HepG2 (cell line): ENCODE data around the gene BCL2L2. TPM values are rescaled to one million over a fixed set of nuclear protein-coding genes. Genes with fewer than 3 reads are reported as not detected.
A peak's percentile ranks its signal among the peaks of the same experiment; 100 is the strongest.

Source experiments
- ETV5 ChIP-seq: IDR thresholded peaks from 2 replicates; pipeline ENCODE4 v1.6.1; 2018; ENCODE audit warnings: missing biosample characterization, missing genetic modification reagents, inconsistent platforms, borderline replicate concordance
- ETV6 ChIP-seq: sonication (generic); formaldehyde crosslinking; conservative IDR thresholded peaks from 2 replicates; pipeline ENCODE4 v1.4.0; 2020; ENCODE audit warnings: missing genetic modification reagents
- FOXC1 ChIP-seq: sonication (generic); formaldehyde crosslinking; IDR thresholded peaks from 2 replicates; pipeline ENCODE4 v1.8.0; 2022; ENCODE audit warnings: mild to moderate bottlenecking, missing genetic modification reagents, borderline replicate concordance
- GLMP ChIP-seq: sonication (generic); formaldehyde crosslinking; IDR thresholded peaks from 2 replicates; pipeline ENCODE4 v1.9.0; 2021; ENCODE audit warnings: missing genetic modification reagents, mild to moderate bottlenecking, borderline replicate concordance
- IKZF1 ChIP-seq: fragments of 450-650 bp; IDR thresholded peaks from 2 replicates; pipeline ENCODE4 v1.7.1; 2016
- RARA ChIP-seq: IDR thresholded peaks from 2 replicates; pipeline ENCODE4 v1.6.1; 2016; ENCODE audit warnings: missing genetic modification reagents, missing compliant biosample characterization
- SCMH1 ChIP-seq: sonication (generic); formaldehyde crosslinking; IDR thresholded peaks from 2 replicates; pipeline ENCODE4 v1.9.0; 2021; ENCODE audit warnings: missing genetic modification reagents, mild to moderate bottlenecking, borderline replicate concordance
- YEATS4 ChIP-seq: sonication (generic); formaldehyde crosslinking; IDR thresholded peaks from 2 replicates; pipeline ENCODE4 v1.4.0; 2020; ENCODE audit warnings: missing genetic modification reagents, borderline replicate concordance
- ZFP36L2 ChIP-seq: sonication (generic); formaldehyde crosslinking; IDR thresholded peaks from 2 replicates; pipeline ENCODE4 v1.4.0; 2020; ENCODE audit warnings: missing genetic modification reagents
- ZFP62 ChIP-seq: sonication (generic); formaldehyde crosslinking; IDR thresholded peaks from 2 replicates; pipeline ENCODE4 v1.4.0; 2020; ENCODE audit warnings: missing genetic modification reagents
- ZMYM2 ChIP-seq: sonication (generic); formaldehyde crosslinking; IDR thresholded peaks from 2 replicates; pipeline ENCODE4 v1.8.0; 2022; ENCODE audit warnings: mild to moderate bottlenecking, missing genetic modification reagents
- ZNF546 ChIP-seq: sonication (generic); formaldehyde crosslinking; conservative IDR thresholded peaks from 2 replicates; pipeline ENCODE4 v1.8.1; 2023; ENCODE audit warnings: mild to moderate bottlenecking, missing genetic modification reagents
- ZNF557 ChIP-seq: sonication (generic); formaldehyde crosslinking; IDR thresholded peaks from 2 replicates; pipeline ENCODE4 v1.4.0; 2020; ENCODE audit warnings: missing genetic modification reagents
- polyA plus RNA-seq, 8 experiments: library from polyadenylated mRNA; depleted of rRNA in 3 of 8; stranded (reverse) in 7 of 8; unstranded in 1 of 8; fragments of >200 nt; fragmentation: Illumina TruSeq in 4 of 8; extraction: Trizol in 4 of 8; gene quantifications; 2 replicates each; pipeline versions ENCODE4 v1.2.1 to v1.2.3, GENCODE V29; 2011 to 2016; ENCODE audit warnings: low read depth in 4 of 8, missing spikeins in 1 of 8, mixed read lengths in 1 of 8; ENCODE audit not compliant: insufficient read depth in 1 of 8
- total RNA-seq, 5 experiments: library from RNA; depleted of rRNA; stranded (reverse); fragments of >200 nt; fragmentation: Illumina TruSeq; extraction: Trizol; gene quantifications; 2 replicates each; pipeline ENCODE4 v1.2.3, GENCODE V29; 2016; ENCODE audit warnings: low read depth in 1 of 5
- TF ChIP-seq, protein P1 (sequence below): sonication (generic); formaldehyde crosslinking; IDR thresholded peaks from 2 replicates; pipeline ENCODE4 v1.8.1; 2023; ENCODE audit warnings: mild to moderate bottlenecking, moderate library complexity, missing genetic modification reagents
- TF ChIP-seq, protein P2 (sequence below): sonication (generic); formaldehyde crosslinking; IDR thresholded peaks from 2 replicates; pipeline ENCODE4 v1.9.0; 2021; ENCODE audit warnings: mild to moderate bottlenecking, missing genetic modification reagents
- TF ChIP-seq, protein P3 (sequence below): sonication (generic); formaldehyde crosslinking; IDR thresholded peaks from 2 replicates; pipeline ENCODE4 v1.4.0; 2020; ENCODE audit warnings: missing genetic modification reagents, borderline replicate concordance

Gene BCL2L2
- total and polyA plus RNA-seq, 2 of the 13 experiments (the other 11 are each of a cell fraction or from before 2014, with no cell fraction given), result 28.1 to 49.8 TPM

GRCh38 chr14:23286020-23286901 is 20.4 kb upstream of the BCL2L2 start, which contains the start of gene HOMEZ (continued):
- TF ChIP-seq, protein P1, sequence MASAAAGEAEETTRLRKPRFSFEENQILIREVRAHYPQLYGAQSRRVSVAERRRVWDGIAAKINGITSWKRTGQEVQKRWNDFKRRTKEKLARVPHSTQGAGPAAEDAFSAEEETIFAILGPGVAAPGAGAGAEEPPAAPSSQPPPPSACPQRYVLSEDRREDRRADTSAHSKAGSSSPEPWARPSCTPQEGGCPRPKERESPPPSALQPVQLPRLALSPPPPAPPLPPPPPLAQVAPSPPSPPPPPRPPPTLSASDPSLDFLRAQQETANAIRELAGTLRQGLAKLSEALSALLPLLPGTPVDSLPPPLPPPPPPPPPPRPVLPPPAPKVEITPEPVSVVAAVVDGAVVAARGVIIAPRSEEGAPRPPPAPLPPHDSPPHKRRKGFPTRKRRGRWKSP (CRISPR knock-in tag), result peak; percentile 84
- peak; percentile 88 for TF ChIP-seq YEATS4 (CRISPR knock-in tag)
- peak; percentile 96 for TF ChIP-seq ZMYM2
- no peak for TF ChIP-seq ZFP62 (CRISPR knock-in tag)
- TF ChIP-seq ETV5, result peak; percentile 47
- peak; percentile 80; the same call in 1 of the 2 replicates for TF ChIP-seq ZNF557 (CRISPR knock-in tag)
- TF ChIP-seq, protein P2, sequence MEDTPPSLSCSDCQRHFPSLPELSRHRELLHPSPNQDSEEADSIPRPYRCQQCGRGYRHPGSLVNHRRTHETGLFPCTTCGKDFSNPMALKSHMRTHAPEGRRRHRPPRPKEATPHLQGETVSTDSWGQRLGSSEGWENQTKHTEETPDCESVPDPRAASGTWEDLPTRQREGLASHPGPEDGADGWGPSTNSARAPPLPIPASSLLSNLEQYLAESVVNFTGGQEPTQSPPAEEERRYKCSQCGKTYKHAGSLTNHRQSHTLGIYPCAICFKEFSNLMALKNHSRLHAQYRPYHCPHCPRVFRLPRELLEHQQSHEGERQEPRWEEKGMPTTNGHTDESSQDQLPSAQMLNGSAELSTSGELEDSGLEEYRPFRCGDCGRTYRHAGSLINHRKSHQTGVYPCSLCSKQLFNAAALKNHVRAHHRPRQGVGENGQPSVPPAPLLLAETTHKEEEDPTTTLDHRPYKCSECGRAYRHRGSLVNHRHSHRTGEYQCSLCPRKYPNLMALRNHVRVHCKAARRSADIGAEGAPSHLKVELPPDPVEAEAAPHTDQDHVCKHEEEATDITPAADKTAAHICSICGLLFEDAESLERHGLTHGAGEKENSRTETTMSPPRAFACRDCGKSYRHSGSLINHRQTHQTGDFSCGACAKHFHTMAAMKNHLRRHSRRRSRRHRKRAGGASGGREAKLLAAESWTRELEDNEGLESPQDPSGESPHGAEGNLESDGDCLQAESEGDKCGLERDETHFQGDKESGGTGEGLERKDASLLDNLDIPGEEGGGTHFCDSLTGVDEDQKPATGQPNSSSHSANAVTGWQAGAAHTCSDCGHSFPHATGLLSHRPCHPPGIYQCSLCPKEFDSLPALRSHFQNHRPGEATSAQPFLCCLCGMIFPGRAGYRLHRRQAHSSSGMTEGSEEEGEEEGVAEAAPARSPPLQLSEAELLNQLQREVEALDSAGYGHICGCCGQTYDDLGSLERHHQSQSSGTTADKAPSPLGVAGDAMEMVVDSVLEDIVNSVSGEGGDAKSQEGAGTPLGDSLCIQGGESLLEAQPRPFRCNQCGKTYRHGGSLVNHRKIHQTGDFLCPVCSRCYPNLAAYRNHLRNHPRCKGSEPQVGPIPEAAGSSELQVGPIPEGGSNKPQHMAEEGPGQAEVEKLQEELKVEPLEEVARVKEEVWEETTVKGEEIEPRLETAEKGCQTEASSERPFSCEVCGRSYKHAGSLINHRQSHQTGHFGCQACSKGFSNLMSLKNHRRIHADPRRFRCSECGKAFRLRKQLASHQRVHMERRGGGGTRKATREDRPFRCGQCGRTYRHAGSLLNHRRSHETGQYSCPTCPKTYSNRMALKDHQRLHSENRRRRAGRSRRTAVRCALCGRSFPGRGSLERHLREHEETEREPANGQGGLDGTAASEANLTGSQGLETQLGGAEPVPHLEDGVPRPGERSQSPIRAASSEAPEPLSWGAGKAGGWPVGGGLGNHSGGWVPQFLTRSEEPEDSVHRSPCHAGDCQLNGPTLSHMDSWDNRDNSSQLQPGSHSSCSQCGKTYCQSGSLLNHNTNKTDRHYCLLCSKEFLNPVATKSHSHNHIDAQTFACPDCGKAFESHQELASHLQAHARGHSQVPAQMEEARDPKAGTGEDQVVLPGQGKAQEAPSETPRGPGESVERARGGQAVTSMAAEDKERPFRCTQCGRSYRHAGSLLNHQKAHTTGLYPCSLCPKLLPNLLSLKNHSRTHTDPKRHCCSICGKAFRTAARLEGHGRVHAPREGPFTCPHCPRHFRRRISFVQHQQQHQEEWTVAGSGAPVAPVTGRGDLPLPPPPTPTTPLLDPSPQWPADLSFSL (CRISPR knock-in tag), result no peak
- TF ChIP-seq RARA (CRISPR knock-in tag), result peak; percentile 59; the same call in 1 of the 2 replicates
- TF ChIP-seq IKZF1, result no peak
- TF ChIP-seq ETV6 (CRISPR knock-in tag), result peak; percentile 27; the same call in 1 of the 2 replicates
- no peak for TF ChIP-seq GLMP (CRISPR knock-in tag)
- TF ChIP-seq FOXC1, result peak; percentile 91; the same call in 1 of the 2 replicates
- TF ChIP-seq ZNF546 (CRISPR knock-in tag), result peak; percentile 53
- no peak for TF ChIP-seq SCMH1
- TF ChIP-seq ZFP36L2 (CRISPR knock-in tag), result no peak; the same call in 1 of the 2 replicates
- TF ChIP-seq, protein P3, sequence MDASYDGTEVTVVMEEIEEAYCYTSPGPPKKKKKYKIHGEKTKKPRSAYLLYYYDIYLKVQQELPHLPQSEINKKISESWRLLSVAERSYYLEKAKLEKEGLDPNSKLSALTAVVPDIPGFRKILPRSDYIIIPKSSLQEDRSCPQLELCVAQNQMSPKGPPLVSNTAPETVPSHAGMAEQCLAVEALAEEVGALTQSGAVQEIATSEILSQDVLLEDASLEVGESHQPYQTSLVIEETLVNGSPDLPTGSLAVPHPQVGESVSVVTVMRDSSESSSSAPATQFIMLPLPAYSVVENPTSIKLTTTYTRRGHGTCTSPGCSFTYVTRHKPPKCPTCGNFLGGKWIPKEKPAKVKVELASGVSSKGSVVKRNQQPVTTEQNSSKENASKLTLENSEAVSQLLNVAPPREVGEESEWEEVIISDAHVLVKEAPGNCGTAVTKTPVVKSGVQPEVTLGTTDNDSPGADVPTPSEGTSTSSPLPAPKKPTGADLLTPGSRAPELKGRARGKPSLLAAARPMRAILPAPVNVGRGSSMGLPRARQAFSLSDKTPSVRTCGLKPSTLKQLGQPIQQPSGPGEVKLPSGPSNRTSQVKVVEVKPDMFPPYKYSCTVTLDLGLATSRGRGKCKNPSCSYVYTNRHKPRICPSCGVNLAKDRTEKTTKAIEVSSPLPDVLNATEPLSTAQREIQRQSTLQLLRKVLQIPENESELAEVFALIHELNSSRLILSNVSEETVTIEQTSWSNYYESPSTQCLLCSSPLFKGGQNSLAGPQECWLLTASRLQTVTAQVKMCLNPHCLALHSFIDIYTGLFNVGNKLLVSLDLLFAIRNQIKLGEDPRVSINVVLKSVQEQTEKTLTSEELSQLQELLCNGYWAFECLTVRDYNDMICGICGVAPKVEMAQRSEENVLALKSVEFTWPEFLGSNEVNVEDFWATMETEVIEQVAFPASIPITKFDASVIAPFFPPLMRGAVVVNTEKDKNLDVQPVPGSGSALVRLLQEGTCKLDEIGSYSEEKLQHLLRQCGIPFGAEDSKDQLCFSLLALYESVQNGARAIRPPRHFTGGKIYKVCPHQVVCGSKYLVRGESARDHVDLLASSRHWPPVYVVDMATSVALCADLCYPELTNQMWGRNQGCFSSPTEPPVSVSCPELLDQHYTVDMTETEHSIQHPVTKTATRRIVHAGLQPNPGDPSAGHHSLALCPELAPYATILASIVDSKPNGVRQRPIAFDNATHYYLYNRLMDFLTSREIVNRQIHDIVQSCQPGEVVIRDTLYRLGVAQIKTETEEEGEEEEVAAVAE (CRISPR knock-in tag), result no peak
